ENCODE measurements around the gene IGFBP6.

Gene IGFBP6

GRCh38 chr12:53067074-53067992 lies 30.1 kb upstream of the IGFBP6 start:
- Mint-ChIP-seq H3K4me1 (peaks cover 82% of the 10 kb centered on the region), H3K27me3 (ENCODE audit: low read depth, poor library complexity) (peaks cover 3% of the 10 kb centered on the region), H3K27ac (no peak overlapping the region), H3K9me3 (no peaks in the 10 kb centered on the region), H3K4me3 (no peak overlapping the region), H3K36me3 (ENCODE audit: low read depth) (no peaks in the 10 kb centered on the region)
- no peak for TF ChIP-seq CTCF (IDR thresholded peaks at IDR 0.05)
- DNase-seq = no peak

DNA sequence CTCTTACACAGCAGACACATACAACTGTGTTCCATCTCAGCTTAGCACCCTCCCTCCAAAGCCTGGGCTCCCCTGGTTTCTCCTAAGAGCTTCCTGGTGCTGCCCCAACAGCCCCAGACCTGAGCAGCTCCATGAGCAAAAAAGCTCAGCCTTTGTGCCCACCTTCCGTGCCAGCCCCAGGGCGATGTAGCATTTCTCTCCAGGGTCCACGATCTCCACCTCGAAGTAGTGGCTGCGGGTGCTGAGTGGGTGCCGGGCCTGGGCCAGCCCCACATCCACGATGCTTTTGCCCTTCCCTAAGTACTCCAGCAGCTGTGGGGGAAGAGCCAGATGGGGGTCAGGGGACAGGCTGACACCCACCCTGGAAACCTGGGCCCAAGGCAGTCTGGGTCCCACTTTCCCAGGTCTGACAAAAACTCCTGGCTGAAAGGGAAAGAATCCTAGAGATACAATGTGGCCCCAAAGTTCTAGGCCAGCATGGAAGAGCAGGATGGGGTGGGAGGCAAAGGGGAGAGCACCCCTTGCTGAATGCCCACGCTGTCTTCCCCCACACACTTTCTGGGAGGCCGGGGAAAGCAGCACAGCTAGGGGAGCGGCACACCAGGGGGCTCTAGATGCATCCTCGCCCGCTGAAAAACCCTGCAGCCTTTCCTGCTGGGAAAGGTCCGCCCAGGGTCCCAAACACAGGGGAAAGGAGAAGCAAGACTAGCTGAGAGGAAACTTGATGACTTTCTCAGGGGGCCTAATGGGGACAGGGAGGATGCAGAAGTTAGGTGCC lies 29.3 kb upstream of the IGFBP6 start:
- H3K27me3 Mint-ChIP-seq (ENCODE audit: low read depth, poor library complexity) = peaks cover 3% of the 10 kb centered on the region
- H3K4me3 Mint-ChIP-seq = no peak overlapping the region
- no peak for DNase-seq
- H3K27ac Mint-ChIP-seq = no peak overlapping the region
- peaks cover 82% of the 10 kb centered on the region for H3K4me1 Mint-ChIP-seq
- no peaks in the 10 kb centered on the region for H3K36me3 Mint-ChIP-seq (ENCODE audit: low read depth)
- H3K9me3 Mint-ChIP-seq = no peaks in the 10 kb centered on the region
- no peak for TF ChIP-seq CTCF (IDR thresholded peaks at IDR 0.05)

GRCh38 chr12:53068811-53069585 lies 28.5 kb upstream of the IGFBP6 start:
- Mint-ChIP-seq H3K27me3 (ENCODE audit: low read depth, poor library complexity) (peaks cover 3% of the 10 kb centered on the region), H3K36me3 (ENCODE audit: low read depth) (peaks cover 1% of the 10 kb centered on the region), H3K4me3 (no peak overlapping the region), H3K9me3 (no peaks in the 10 kb centered on the region), H3K4me1 (peaks cover 75% of the 10 kb centered on the region), H3K27ac (no peak overlapping the region)
- TF ChIP-seq CTCF (IDR thresholded peaks at IDR 0.05) = no peak
- no peak for DNase-seq

GRCh38 chr12:53069621-53070410 lies 27.7 kb upstream of the IGFBP6 start:
- peaks cover 9% of the 10 kb centered on the region for H3K36me3 Mint-ChIP-seq (ENCODE audit: low read depth)
- TF ChIP-seq CTCF (IDR thresholded peaks at IDR 0.05) = no peak
- peaks cover 77% of the 10 kb centered on the region for H3K4me1 Mint-ChIP-seq
- peaks cover 3% of the 10 kb centered on the region for H3K27me3 Mint-ChIP-seq (ENCODE audit: low read depth, poor library complexity)
- H3K27ac Mint-ChIP-seq = no peak overlapping the region
- H3K4me3 Mint-ChIP-seq = no peak overlapping the region
- no peaks in the 10 kb centered on the region for H3K9me3 Mint-ChIP-seq
- DNase-seq = no peak

DNA sequence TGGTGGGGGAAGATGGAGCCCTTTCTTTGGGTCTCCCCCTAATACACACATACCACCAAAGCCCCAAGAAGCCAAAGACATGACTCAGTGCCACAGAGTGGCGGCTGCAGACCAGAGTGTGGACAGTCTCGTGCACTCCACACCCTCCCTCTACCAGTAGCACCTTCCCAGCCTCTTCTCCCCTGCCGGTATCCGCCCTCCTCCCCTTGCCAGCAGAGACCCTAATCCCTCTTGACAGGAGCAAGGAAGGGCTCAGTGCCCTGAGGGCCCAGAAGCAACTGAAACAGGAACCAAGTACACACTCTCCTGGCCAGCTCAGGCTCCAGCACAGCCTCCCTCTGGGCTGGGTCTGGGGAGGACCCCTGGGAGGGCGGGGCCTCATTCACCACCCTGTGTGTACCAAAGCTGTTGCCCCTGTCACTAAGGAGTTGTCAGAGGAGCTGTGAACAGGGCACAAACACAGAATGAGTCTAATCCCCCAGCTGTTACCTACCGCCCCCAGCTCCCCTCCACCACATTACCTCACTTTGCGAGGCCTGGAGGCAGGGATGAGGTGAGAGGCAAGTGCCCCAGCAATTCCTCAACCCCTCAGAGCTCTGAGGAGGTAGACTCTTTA lies 26.5 kb upstream of the IGFBP6 start:
- DNase-seq = no peak
- TF ChIP-seq CTCF (IDR thresholded peaks at IDR 0.05) = no peak
- peaks cover 19% of the 10 kb centered on the region for H3K36me3 Mint-ChIP-seq (ENCODE audit: low read depth)
- H3K9me3 Mint-ChIP-seq = no peaks in the 10 kb centered on the region
- no peak overlapping the region for H3K4me3 Mint-ChIP-seq
- peaks cover 3% of the 10 kb centered on the region for H3K27me3 Mint-ChIP-seq (ENCODE audit: low read depth, poor library complexity)
- H3K27ac Mint-ChIP-seq = peak overlapping the region; percentile 26
- H3K4me1 Mint-ChIP-seq = peaks cover 74% of the 10 kb centered on the region
